Neural progenitor cell (in vitro differentiated cells): Measurements from ENCODE around the gene DHDH.

ENCODE experiments used
- EZH2 ChIP-seq: fragments of 200-600 bp; sonication (generic); IDR thresholded peaks from 2 replicates; pipeline ENCODE4 v1.6.1; 2017; ENCODE audit warnings: antibody characterized with exemption, mild to moderate bottlenecking, moderate library complexity
- TF ChIP-seq, protein P1 (sequence below): fragments of 200-600 bp; sonication (generic); IDR thresholded peaks from 2 replicates; pipeline ENCODE4 v1.5.1; 2017; ENCODE audit warnings: antibody characterized with exemption, mild to moderate bottlenecking

DNA sequence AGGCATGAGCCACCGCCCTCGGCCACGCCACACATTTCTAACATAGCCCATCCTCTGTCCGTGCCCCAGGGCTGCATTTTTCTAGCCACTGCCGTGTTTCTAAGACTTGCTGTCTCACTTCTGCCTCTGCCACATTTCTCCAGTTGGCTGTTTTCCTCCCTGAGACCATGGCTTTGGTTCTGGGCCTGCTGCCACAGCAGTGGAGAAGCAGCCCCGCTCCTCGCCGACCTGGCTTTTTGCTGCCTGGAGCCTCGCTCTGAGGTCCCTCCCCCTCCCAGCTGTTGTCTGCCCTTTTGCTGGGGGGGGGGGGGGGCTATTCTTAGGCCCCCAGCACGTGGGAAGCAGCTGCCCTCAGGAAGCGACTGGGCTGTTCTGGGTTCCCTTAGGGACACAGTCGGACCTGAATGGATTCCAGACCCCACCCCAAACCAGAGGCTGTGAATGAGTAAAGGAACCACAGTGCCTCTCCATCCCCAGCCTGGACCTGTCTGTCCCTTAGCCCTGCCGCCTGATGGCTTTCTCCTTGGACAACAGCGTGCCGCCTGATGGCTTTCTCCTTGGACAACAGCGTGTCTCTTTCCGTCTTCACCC lies 56.3 kb downstream of the DHDH start:
- TF ChIP-seq, protein P1, sequence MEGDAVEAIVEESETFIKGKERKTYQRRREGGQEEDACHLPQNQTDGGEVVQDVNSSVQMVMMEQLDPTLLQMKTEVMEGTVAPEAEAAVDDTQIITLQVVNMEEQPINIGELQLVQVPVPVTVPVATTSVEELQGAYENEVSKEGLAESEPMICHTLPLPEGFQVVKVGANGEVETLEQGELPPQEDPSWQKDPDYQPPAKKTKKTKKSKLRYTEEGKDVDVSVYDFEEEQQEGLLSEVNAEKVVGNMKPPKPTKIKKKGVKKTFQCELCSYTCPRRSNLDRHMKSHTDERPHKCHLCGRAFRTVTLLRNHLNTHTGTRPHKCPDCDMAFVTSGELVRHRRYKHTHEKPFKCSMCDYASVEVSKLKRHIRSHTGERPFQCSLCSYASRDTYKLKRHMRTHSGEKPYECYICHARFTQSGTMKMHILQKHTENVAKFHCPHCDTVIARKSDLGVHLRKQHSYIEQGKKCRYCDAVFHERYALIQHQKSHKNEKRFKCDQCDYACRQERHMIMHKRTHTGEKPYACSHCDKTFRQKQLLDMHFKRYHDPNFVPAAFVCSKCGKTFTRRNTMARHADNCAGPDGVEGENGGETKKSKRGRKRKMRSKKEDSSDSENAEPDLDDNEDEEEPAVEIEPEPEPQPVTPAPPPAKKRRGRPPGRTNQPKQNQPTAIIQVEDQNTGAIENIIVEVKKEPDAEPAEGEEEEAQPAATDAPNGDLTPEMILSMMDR = no peak
- no peak for TF ChIP-seq EZH2
